Tibial nerve (tissue), 4 donors: ENCODE results near the gene VARS1. TPM values are rescaled to one million over a fixed set of nuclear protein-coding genes. Genes with fewer than 3 reads are reported as not detected.
A peak's percentile ranks its signal among the peaks of the same experiment; 100 is the strongest.

Experiments used
- DNase-seq, 2 donors: peaks; one replicate each; pipeline ENCODE4 v3.0.0-alpha.2; 2019; ENCODE audit warnings: low spot score in 2 of 2
- H3K27ac ChIP-seq, 4 donors: fragments of 200-600 bp; sonication (generic) in 3 of 4; one replicate each; pipeline ENCODE4 v1.5.1; 2017 to 2019; ENCODE audit warnings: mild to moderate bottlenecking in 1 of 4
- H3K27me3 ChIP-seq, 2 donors: fragments of 200-600 bp; sonication (generic) in 1 of 2; one replicate each; pipeline versions ENCODE4 v1.5.1 to v1.6.0; 2017 to 2019
- H3K36me3 ChIP-seq, 3 donors: fragments of 200-600 bp; sonication (generic); one replicate each; pipeline ENCODE4 v1.5.1; 2018 to 2019
- H3K4me1 ChIP-seq, 4 donors: fragments of 200-600 bp; sonication (generic) in 3 of 4; one replicate each; pipeline ENCODE4 v1.5.1; 2017 to 2019
- H3K4me3 ChIP-seq, 4 donors: fragments of 200-600 bp; sonication (generic) in 3 of 4; one replicate each; pipeline ENCODE4 v1.5.1; 2017 to 2019; ENCODE audit warnings: mild to moderate bottlenecking in 1 of 4, moderate library complexity in 1 of 4
- H3K9me3 ChIP-seq, 4 donors: fragments of 200-600 bp; sonication (generic) in 3 of 4; one replicate each; pipeline ENCODE4 v1.5.1; 2017 to 2019
- EP300 ChIP-seq, 2 donors: sonication (generic); formaldehyde crosslinking; IDR thresholded peaks; one replicate each; pipeline ENCODE4 v1.6.1; 2017; ENCODE audit warnings: antibody characterized with exemption in 2 of 2, mild to moderate bottlenecking in 1 of 2
- POLR2A ChIP-seq, 2 donors: fragments of 450-650 bp; IDR thresholded peaks; one replicate each; pipeline ENCODE4 v1.6.1; 2017; ENCODE audit warnings: antibody characterized with exemption in 2 of 2, mild to moderate bottlenecking in 2 of 2, moderate library complexity in 2 of 2
- WGBS, 2 donors: methylation state at CpG; one replicate each; pipeline ENCODE4 v1.1.5; 2018; 5-methylcytosine and 5-hydroxymethylcytosine counted together
- total RNA-seq, 4 donors: library from RNA; depleted of rRNA; stranded (reverse); fragments of >200 nt; gene quantifications; one replicate each; pipeline ENCODE4 v1.1.0, GENCODE V29; 2016
- TF ChIP-seq, protein P1 (sequence below), 5 experiments: fragments of 200-600 bp in 3 of 5; fragments of 450-650 bp in 2 of 5; sonication (generic) in 3 of 5; IDR thresholded peaks; one replicate each; pipeline ENCODE4 v1.5.1; 2016 to 2019; ENCODE audit warnings: antibody characterized with exemption in 5 of 5, mild to moderate bottlenecking in 3 of 5, moderate library complexity in 2 of 5

Gene VARS1
- total RNA-seq, 4 donors from 2014 or later = 40.8 to 58.6 (median 50.1) TPM

DNA sequence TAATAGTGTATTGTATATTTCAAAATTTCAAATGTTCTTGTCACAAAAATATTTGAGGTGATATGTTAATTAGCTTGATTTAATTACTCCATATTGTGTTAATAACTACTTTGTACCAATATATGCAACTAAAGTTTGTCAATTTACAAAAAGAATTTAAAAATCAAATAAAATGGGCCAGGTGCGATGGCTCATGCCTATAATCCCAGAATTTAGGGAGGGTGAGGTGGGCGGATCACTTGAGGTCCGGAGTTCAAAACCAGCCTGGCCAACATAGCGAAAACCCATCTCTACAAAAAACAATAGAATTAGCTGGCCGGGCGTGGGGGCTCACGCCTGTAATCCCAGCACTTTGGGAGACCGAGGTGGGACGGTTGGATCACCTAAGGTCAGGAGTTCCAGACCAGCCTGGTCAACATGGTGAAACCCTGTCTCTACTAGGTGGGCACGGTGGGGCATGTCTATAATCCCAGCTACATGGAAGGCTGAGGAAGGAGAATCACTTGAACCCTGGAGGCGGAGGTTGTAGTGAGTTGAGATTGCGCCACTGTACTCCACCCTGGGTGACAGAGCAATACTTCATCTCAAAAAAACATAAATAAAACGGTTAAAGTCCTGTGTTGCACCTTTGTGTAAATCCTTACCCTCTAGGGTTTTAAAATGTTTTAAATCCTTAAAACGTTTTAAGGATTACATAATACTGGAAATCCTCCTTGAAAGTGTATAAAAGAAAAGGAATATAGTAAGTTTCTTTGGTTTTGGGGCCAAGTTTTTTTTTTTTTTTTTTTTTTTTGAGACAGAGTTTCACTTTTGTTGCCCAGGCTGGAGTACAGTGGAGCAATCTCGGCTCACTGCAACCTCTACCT lies 36.0 kb upstream of the VARS1 start:
- 81 to 83% methylated on average over 15 of the region's 15 CpGs for WGBS, 2 donors
- peak in 1 of 2 donors; percentile 33 for DNase-seq
- Histone ChIP-seq H3K36me3 (peaks cover 0 to 1% (median 0%) of the 10 kb centered on the region in 3 donors), H3K27ac (peak overlapping the region; percentile 81 to 98 (median 88)), H3K9me3 (no peaks in the 10 kb centered on the region), H3K4me3 (peak overlapping the region in 1 of 4 donors; percentile 55), H3K4me1 (peaks cover 0 to 43% (median 30%) of the 10 kb centered on the region in 4 donors), H3K27me3 (no peaks in the 10 kb centered on the region)
- no peak for TF ChIP-seq POLR2A (IDR thresholded peaks at IDR 0.05)
- TF ChIP-seq EP300 (IDR thresholded peaks at IDR 0.05) = peak in 1 of 2 donors; percentile 36

DNA sequence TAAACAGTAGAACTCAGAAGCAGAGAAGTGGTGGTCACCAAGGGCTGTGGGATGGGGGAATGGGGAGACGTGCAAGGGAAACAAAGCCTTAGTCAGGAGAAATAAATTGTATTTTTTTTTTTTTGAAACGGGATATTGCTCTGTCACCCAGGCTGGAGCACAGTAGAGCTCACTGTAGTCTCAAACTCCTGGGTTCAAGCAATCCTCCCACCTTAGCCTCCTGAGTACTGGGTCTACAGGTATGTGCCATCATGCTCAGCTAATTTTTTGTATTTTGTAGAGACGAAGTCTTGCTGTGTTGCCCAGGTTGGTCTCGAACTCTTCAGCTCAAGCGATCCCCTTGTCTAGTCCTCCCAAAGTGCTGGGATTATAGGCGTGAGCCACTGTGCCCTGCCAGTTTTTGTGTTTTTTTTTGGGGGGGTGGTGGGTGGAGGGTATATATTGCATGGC lies 35.4 kb upstream of the VARS1 start:
- no peaks in the 10 kb centered on the region for H3K27me3 ChIP-seq
- 42 to 55% methylated on average over 6 of the region's 6 CpGs for WGBS, 2 donors
- DNase-seq = peak in 1 of 2 donors; percentile 12
- no peaks in the 10 kb centered on the region for H3K36me3 ChIP-seq
- TF ChIP-seq EP300 (IDR thresholded peaks at IDR 0.05) = peak in 1 of 2 donors; percentile 20
- TF ChIP-seq, protein P1, sequence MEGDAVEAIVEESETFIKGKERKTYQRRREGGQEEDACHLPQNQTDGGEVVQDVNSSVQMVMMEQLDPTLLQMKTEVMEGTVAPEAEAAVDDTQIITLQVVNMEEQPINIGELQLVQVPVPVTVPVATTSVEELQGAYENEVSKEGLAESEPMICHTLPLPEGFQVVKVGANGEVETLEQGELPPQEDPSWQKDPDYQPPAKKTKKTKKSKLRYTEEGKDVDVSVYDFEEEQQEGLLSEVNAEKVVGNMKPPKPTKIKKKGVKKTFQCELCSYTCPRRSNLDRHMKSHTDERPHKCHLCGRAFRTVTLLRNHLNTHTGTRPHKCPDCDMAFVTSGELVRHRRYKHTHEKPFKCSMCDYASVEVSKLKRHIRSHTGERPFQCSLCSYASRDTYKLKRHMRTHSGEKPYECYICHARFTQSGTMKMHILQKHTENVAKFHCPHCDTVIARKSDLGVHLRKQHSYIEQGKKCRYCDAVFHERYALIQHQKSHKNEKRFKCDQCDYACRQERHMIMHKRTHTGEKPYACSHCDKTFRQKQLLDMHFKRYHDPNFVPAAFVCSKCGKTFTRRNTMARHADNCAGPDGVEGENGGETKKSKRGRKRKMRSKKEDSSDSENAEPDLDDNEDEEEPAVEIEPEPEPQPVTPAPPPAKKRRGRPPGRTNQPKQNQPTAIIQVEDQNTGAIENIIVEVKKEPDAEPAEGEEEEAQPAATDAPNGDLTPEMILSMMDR (IDR thresholded peaks at IDR 0.05) = no peak
- no peak for TF ChIP-seq POLR2A (IDR thresholded peaks at IDR 0.05)
- H3K27ac ChIP-seq = peak overlapping the region; percentile 81 to 98 (median 88)
- H3K9me3 ChIP-seq = no peaks in the 10 kb centered on the region
- H3K4me3 ChIP-seq = peak overlapping the region; percentile 42 to 73 (median 58)
- H3K4me1 ChIP-seq = peaks cover 0 to 43% (median 30%) of the 10 kb centered on the region in 4 donors

DNA sequence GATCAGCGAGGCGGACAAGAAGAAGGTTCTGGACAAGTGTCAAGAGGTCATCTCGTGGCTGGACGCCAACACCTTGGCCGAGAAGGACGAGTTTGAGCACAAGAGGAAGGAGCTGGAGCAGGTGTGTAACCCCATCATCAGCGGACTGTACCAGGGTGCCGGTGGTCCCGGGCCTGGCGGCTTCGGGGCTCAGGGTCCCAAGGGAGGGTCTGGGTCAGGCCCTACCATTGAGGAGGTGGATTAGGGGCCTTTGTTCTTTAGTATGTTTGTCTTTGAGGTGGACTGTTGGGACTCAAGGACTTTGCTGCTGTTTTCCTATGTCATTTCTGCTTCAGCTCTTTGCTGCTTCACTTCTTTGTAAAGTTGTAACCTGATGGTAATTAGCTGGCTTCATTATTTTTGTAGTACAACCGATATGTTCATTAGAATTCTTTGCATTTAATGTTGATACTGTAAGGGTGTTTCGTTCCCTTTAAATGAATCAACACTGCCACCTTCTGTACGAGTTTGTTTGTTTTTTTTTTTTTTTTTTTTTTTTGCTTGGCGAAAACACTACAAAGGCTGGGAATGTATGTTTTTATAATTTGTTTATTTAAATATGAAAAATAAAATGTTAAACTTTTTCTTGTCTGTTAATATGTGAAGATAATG lies 34.2 kb upstream of the VARS1 start:
- TF ChIP-seq POLR2A (IDR thresholded peaks at IDR 0.05) (peak in 1 of 2 donors; percentile 42), EP300 (IDR thresholded peaks at IDR 0.05) (peak in 1 of 2 donors; percentile 89)
- TF ChIP-seq, protein P1 (IDR thresholded peaks at IDR 0.05) = peak in 4 of 5 experiments; percentile 18 to 63 (median 44)
- H3K27ac ChIP-seq = peak overlapping the region; percentile 81 to 98 (median 88)
- H3K4me3 ChIP-seq = peak overlapping the region; percentile 42 to 73 (median 58)
- H3K36me3 ChIP-seq = no peaks in the 10 kb centered on the region
- peaks cover 0 to 46% (median 34%) of the 10 kb centered on the region in 4 donors for H3K4me1 ChIP-seq
- H3K27me3 ChIP-seq = no peaks in the 10 kb centered on the region
- 0% methylated on average over 15 of the region's 15 CpGs for WGBS, 2 donors
- H3K9me3 ChIP-seq = no peaks in the 10 kb centered on the region
- DNase-seq = no peak

DNA sequence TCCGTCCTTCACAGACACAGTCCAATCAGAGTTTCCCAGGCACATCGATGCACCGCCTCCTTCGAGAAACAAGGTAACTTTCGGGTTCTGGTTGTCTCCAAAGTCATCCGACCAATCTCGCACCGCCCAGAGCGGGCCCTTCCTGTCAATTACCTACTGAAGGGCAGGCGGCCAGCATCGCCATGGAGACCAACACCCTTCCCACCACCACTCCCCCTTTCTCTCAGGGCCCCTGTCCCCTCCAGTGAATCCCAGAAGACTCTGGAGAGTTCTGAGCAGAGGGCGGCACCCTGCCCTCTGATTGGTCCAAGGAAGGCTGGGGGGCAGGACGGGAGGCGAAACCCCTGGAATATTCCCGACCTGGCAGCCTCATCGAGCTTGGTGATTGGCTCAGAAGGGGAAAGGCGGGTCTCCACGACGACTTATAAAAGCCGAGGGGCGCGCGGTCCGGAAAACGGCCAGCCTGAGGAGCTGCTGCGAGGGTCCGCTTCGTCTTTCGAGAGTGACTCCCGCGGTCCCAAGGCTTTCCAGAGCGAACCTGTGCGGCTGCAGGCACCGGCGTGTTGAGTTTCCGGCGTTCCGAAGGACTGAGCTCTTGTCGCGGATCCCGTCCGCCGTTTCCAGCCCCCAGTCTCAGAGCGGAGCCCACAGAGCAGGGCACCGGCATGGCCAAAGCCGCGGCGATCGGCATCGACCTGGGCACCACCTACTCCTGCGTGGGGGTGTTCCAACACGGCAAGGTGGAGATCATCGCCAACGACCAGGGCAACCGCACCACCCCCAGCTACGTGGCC lies 31.9 kb upstream of the VARS1 start, which contains the start of gene HSPA1B:
TSS of gene HSPA1B (plus strand) at position 453 of the 794 bp plus-strand sequence. CDS start at position 666, 213 bp downstream.
- no peaks in the 10 kb centered on the region for H3K27me3 ChIP-seq
- WGBS, 2 donors = 0 to 1% methylated on average over 12 to 54 of the region's 56 CpGs
- H3K9me3 ChIP-seq = no peaks in the 10 kb centered on the region
- no peaks in the 10 kb centered on the region for H3K36me3 ChIP-seq
- peaks cover 0 to 54% (median 32%) of the 10 kb centered on the region in 4 donors for H3K4me1 ChIP-seq
- TF ChIP-seq POLR2A (IDR thresholded peaks at IDR 0.05) = peak; percentile 100
- TF ChIP-seq, protein P1 (IDR thresholded peaks at IDR 0.05) = peak in 2 of 5 experiments; percentile 41 to 45
- TF ChIP-seq EP300 (IDR thresholded peaks at IDR 0.05) = peak; percentile 88 to 100
- H3K4me3 ChIP-seq = peak within 1 kb of the TSS; percentile 52 to 76 (median 71)
- peak within 1 kb of the TSS; percentile 87 to 100 (median 94) for H3K27ac ChIP-seq
- DNase-seq = peak; percentile 99 to 100
